ENCODE results near the gene MYO1C. TPM values are rescaled to one million over a fixed set of nuclear protein-coding genes. Genes with fewer than 3 reads are reported as not detected.
"Not testable (repeated sequence)": the region's sequence is repeated elsewhere in the genome, so short reads cannot be mapped to it uniquely, and the experiment has no call there.

Gene MYO1C
- total RNA-seq, 1 donor: 250 TPM

- DNase-seq (ENCODE audit: insufficient read length, low spot score, missing footprints): no peak
- no peak overlapping the region for H2AFZ ChIP-seq (ENCODE audit: low read length)
- H3K36me3 ChIP-seq (ENCODE audit: insufficient read depth, low read length): peaks cover 4% of the 10 kb centered on the region
- peaks cover 66% of the 10 kb centered on the region for H4K20me1 ChIP-seq (ENCODE audit: insufficient read depth, low read length)
- H3K4me3 ChIP-seq (ENCODE audit: insufficient read depth, low read length): no peak overlapping the region
- no peak overlapping the region for H3K27ac ChIP-seq (ENCODE audit: low read depth, low read length)
- no peaks in the 10 kb centered on the region for H3K4me1 ChIP-seq (ENCODE audit: insufficient read depth, low read length)
- H3K79me2 ChIP-seq (ENCODE audit: insufficient read depth, low read length): peaks cover 95% of the 10 kb centered on the region
- no peak overlapping the region for H3K4me2 ChIP-seq (ENCODE audit: insufficient read depth, low read length)
- TF ChIP-seq, protein P1, sequence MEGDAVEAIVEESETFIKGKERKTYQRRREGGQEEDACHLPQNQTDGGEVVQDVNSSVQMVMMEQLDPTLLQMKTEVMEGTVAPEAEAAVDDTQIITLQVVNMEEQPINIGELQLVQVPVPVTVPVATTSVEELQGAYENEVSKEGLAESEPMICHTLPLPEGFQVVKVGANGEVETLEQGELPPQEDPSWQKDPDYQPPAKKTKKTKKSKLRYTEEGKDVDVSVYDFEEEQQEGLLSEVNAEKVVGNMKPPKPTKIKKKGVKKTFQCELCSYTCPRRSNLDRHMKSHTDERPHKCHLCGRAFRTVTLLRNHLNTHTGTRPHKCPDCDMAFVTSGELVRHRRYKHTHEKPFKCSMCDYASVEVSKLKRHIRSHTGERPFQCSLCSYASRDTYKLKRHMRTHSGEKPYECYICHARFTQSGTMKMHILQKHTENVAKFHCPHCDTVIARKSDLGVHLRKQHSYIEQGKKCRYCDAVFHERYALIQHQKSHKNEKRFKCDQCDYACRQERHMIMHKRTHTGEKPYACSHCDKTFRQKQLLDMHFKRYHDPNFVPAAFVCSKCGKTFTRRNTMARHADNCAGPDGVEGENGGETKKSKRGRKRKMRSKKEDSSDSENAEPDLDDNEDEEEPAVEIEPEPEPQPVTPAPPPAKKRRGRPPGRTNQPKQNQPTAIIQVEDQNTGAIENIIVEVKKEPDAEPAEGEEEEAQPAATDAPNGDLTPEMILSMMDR (IDR thresholded peaks at IDR 0.05; ENCODE audit: extremely low read depth, low read depth, low read length): no peak
- H3K27me3 ChIP-seq (ENCODE audit: insufficient read depth, low read length): no peaks in the 10 kb centered on the region
- no peaks in the 10 kb centered on the region for H3K9me3 ChIP-seq (ENCODE audit: low read depth, low read length)
These were observed 46.3 kb downstream of the MYO1C start for GRCh38 chr17:1446201-1446600.

GRCh38 chr17:1445695-1446094, 46.8 kb downstream of the MYO1C start:
- not testable (repeated sequence) for H3K4me3 ChIP-seq (ENCODE audit: insufficient read depth, low read length); H3K36me3 ChIP-seq (ENCODE audit: insufficient read depth, low read length); H3K4me2 ChIP-seq (ENCODE audit: insufficient read depth, low read length); H3K9me3 ChIP-seq (ENCODE audit: low read depth, low read length); H3K4me1 ChIP-seq (ENCODE audit: insufficient read depth, low read length); H2AFZ ChIP-seq (ENCODE audit: low read length); H3K27me3 ChIP-seq (ENCODE audit: insufficient read depth, low read length); DNase-seq (ENCODE audit: insufficient read length, low spot score, missing footprints); H3K27ac ChIP-seq (ENCODE audit: low read depth, low read length)
- Histone ChIP-seq H4K20me1 (ENCODE audit: insufficient read depth, low read length) (peaks cover 65% of the 10 kb centered on the region), H3K79me2 (ENCODE audit: insufficient read depth, low read length) (peaks cover 95% of the 10 kb centered on the region)

GRCh38 chr17:1442721-1443120, 49.8 kb downstream of the MYO1C start:
- peaks cover 93% of the 10 kb centered on the region for H3K79me2 ChIP-seq (ENCODE audit: insufficient read depth, low read length)
- H3K4me1 ChIP-seq (ENCODE audit: insufficient read depth, low read length); H3K4me3 ChIP-seq (ENCODE audit: insufficient read depth, low read length); H3K36me3 ChIP-seq (ENCODE audit: insufficient read depth, low read length); H3K27ac ChIP-seq (ENCODE audit: low read depth, low read length); DNase-seq (ENCODE audit: insufficient read length, low spot score, missing footprints); H2AFZ ChIP-seq (ENCODE audit: low read length); H3K27me3 ChIP-seq (ENCODE audit: insufficient read depth, low read length); H3K4me2 ChIP-seq (ENCODE audit: insufficient read depth, low read length); H3K9me3 ChIP-seq (ENCODE audit: low read depth, low read length): not testable (repeated sequence)
- H4K20me1 ChIP-seq (ENCODE audit: insufficient read depth, low read length): peaks cover 48% of the 10 kb centered on the region

DNA sequence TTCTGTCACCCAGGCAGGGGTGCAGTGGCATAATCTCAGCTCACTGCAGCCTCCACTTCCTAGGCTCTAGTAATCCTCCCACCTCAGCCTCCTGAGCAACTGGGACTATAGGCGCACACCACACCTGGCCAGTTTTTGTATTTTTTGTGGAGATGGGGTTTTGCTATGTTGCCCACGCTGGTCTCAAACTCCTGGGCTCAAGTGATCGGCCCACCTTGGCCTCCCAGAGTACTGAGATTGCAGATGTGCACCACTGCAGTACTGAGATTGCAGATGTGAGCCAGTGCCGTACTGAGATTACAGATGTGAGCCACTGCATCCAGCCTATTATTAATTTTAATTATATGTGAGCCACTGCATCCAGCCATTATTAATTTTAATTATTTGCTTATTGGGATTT, 50.3 kb downstream of the MYO1C start:
- Histone ChIP-seq H3K4me1 (ENCODE audit: insufficient read depth, low read length) (peaks cover 6% of the 10 kb centered on the region), H3K4me2 (ENCODE audit: insufficient read depth, low read length) (no peak overlapping the region), H3K79me2 (ENCODE audit: insufficient read depth, low read length) (peaks cover 93% of the 10 kb centered on the region), H3K27me3 (ENCODE audit: insufficient read depth, low read length) (no peaks in the 10 kb centered on the region), H4K20me1 (ENCODE audit: insufficient read depth, low read length) (peaks cover 45% of the 10 kb centered on the region), H3K9me3 (ENCODE audit: low read depth, low read length) (no peaks in the 10 kb centered on the region), H3K36me3 (ENCODE audit: insufficient read depth, low read length) (peaks cover 6% of the 10 kb centered on the region), H3K27ac (ENCODE audit: low read depth, low read length) (no peak overlapping the region), H3K4me3 (ENCODE audit: insufficient read depth, low read length) (no peak overlapping the region), H2AFZ (ENCODE audit: low read length) (no peak overlapping the region)
- TF ChIP-seq, protein P1 (IDR thresholded peaks at IDR 0.05; ENCODE audit: extremely low read depth, low read depth, low read length): no peak
- DNase-seq (ENCODE audit: insufficient read length, low spot score, missing footprints): no peak

GRCh38 chr17:1440921-1441320, 51.6 kb downstream of the MYO1C start:
- Histone ChIP-seq H3K4me3 (ENCODE audit: insufficient read depth, low read length) (no peak overlapping the region), H3K9me3 (ENCODE audit: low read depth, low read length) (no peaks in the 10 kb centered on the region), H3K36me3 (ENCODE audit: insufficient read depth, low read length) (peaks cover 16% of the 10 kb centered on the region), H3K27ac (ENCODE audit: low read depth, low read length) (no peak overlapping the region), H3K4me1 (ENCODE audit: insufficient read depth, low read length) (peaks cover 6% of the 10 kb centered on the region), H3K79me2 (ENCODE audit: insufficient read depth, low read length) (peaks cover 93% of the 10 kb centered on the region), H3K27me3 (ENCODE audit: insufficient read depth, low read length) (no peaks in the 10 kb centered on the region), H4K20me1 (ENCODE audit: insufficient read depth, low read length) (peaks cover 37% of the 10 kb centered on the region), H2AFZ (ENCODE audit: low read length) (no peak overlapping the region), H3K4me2 (ENCODE audit: insufficient read depth, low read length) (no peak overlapping the region)
- TF ChIP-seq, protein P1 (IDR thresholded peaks at IDR 0.05; ENCODE audit: extremely low read depth, low read depth, low read length): no peak
- no peak for DNase-seq (ENCODE audit: insufficient read length, low spot score, missing footprints)
